Measurements from ENCODE around the gene AP3B1. TPM values are rescaled to one million over a fixed set of nuclear protein-coding genes. Genes with fewer than 3 reads are reported as not detected.

Gene AP3B1, protein sequence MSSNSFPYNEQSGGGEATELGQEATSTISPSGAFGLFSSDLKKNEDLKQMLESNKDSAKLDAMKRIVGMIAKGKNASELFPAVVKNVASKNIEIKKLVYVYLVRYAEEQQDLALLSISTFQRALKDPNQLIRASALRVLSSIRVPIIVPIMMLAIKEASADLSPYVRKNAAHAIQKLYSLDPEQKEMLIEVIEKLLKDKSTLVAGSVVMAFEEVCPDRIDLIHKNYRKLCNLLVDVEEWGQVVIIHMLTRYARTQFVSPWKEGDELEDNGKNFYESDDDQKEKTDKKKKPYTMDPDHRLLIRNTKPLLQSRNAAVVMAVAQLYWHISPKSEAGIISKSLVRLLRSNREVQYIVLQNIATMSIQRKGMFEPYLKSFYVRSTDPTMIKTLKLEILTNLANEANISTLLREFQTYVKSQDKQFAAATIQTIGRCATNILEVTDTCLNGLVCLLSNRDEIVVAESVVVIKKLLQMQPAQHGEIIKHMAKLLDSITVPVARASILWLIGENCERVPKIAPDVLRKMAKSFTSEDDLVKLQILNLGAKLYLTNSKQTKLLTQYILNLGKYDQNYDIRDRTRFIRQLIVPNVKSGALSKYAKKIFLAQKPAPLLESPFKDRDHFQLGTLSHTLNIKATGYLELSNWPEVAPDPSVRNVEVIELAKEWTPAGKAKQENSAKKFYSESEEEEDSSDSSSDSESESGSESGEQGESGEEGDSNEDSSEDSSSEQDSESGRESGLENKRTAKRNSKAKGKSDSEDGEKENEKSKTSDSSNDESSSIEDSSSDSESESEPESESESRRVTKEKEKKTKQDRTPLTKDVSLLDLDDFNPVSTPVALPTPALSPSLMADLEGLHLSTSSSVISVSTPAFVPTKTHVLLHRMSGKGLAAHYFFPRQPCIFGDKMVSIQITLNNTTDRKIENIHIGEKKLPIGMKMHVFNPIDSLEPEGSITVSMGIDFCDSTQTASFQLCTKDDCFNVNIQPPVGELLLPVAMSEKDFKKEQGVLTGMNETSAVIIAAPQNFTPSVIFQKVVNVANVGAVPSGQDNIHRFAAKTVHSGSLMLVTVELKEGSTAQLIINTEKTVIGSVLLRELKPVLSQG
- total RNA-seq: 10 to 100 TPM; 50.4 to 52.6 TPM

DNA sequence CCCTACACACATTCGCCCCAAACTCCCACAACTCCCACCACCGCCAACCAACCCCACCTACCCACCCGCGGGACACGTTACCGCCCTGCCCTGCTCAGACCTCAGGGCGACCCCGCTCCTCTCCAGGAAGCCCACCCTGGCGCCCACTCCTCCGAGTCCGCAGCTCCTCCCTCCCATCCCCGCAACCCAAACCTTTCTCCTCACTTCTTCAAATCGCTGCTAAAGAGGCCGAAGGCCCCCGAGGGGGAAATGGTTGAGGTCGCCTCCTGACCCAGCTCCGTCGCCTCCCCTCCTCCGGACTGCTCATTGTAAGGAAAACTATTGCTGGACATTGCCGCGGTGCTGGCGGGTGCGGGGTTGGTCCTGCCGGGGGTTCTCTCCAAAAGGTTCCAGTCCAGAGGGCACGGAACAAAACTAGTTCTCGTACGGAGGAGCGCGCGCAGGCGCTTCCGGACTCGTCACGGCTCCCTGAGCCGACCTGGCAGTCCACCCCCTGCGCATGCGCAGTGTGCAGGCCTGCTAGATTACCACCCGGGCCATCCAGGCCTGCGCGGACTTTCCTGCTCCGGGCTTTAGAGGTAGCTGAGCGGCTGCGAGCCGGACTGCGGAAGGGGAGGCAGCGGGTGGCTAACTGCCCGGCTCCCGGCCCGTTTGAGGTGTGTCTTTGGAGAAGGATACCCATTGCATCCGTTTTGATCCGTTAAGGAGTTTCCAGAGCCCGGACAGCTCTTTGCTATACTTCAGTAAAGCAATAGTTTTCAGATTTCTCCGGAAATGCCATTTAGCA is at the start of gene AP3B1:
Gene AP3B1 (minus strand): TSS at position 451 of the 787 bp plus-strand sequence. CDS start 119 bp downstream, at position 332.
- ATAC-seq (ENCODE audit: insufficient number of reproducible peaks, low FRiP score, low read depth): peak; percentile 96

DNA sequence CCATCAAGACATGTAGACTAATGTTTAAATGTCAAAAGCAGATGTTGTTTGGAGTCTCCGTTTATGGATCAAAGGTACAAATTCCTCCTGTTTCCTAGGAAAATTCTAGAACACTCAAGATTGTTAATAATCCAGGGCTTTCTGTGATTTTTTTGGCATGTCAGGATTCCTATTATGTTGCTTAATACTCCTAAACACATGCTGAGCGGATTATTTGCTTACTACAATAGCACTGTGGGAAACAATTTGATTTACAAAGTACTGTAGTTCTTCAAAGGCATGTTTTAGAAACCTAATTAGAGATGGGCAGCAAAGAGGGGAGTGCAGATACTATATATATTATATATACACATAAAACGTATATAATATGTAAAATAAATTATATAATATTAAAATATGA is 46.9 kb upstream of the AP3B1 start:
- Histone ChIP-seq H3K27me3 (replicated peaks; ENCODE audit: insufficient read depth) (no peaks in the 10 kb centered on the region), H3K4me3 (no peak overlapping the region), H3K9me3 (peaks cover 12% of the 10 kb centered on the region), H3K27ac (no peak overlapping the region), H3K4me1 (ENCODE audit: control insufficient read depth in 1 of 2, low read depth in 2 of 2) (no peaks in the 10 kb centered on the region), H3K36me3 (no peaks in the 10 kb centered on the region)
- ATAC-seq (ENCODE audit: insufficient number of reproducible peaks, low FRiP score, low read depth) (no peak), DNase-seq (ENCODE audit: low spot score) (no peak)
- TF ChIP-seq, protein P1, sequence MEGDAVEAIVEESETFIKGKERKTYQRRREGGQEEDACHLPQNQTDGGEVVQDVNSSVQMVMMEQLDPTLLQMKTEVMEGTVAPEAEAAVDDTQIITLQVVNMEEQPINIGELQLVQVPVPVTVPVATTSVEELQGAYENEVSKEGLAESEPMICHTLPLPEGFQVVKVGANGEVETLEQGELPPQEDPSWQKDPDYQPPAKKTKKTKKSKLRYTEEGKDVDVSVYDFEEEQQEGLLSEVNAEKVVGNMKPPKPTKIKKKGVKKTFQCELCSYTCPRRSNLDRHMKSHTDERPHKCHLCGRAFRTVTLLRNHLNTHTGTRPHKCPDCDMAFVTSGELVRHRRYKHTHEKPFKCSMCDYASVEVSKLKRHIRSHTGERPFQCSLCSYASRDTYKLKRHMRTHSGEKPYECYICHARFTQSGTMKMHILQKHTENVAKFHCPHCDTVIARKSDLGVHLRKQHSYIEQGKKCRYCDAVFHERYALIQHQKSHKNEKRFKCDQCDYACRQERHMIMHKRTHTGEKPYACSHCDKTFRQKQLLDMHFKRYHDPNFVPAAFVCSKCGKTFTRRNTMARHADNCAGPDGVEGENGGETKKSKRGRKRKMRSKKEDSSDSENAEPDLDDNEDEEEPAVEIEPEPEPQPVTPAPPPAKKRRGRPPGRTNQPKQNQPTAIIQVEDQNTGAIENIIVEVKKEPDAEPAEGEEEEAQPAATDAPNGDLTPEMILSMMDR (IDR thresholded peaks at IDR 0.05): no peak

More for the DNA sequence above, at the start of gene AP3B1:
- peak within 1 kb of the TSS; percentile 86 for H3K4me3 ChIP-seq
- DNase-seq (ENCODE audit: low spot score): peak; percentile 92
- H3K9me3 ChIP-seq: no peaks in the 10 kb centered on the region
- peaks cover 4 to 41% of the 10 kb centered on the region in 2 donors for H3K4me1 ChIP-seq (ENCODE audit: control insufficient read depth in 1 of 2, low read depth in 2 of 2)
- no peaks in the 10 kb centered on the region for H3K27me3 ChIP-seq (replicated peaks; ENCODE audit: insufficient read depth)
- H3K27ac ChIP-seq: peak within 1 kb of the TSS; percentile 80 to 96
- H3K36me3 ChIP-seq: no peaks in the 10 kb centered on the region
- TF ChIP-seq, protein P1 (IDR thresholded peaks at IDR 0.05): no peak

DNA sequence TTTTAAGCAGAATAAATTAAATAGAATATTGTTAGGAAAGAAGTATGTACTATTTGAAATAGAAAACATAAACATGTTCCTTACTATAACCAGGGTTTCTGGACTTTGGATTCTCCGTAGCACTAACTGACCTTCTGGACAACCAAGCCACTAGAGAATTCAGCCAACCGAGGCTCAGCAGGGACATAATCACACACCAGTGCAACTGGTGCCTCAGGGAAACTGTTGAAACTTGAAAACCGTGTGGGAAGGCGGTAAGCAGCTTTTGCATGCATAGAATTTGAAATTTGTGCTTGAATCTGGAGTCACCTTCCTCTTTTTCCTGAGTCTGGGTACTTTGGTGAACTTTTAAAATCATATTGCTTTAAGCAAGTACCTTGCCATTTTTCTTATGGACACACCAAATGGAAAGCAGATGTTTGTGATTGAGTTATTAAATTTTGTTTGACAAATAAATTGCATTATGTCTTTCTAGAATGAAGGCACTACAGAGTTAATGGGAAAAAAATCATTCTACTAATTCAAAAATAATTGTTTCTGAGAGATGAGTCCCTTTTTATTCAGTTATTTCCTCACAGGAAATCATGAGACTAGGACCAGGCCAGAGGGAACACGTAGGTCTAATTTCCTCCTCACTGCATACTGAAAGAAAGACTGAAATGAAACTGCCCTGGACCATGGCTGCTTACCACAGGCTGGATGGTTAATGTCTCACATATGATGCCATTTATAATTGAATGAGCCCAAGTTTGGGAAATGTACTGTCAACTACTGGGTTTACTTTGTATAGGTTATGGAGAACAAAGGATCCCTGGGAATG is 45.3 kb upstream of the AP3B1 start:
- Histone ChIP-seq H3K4me3 (no peak overlapping the region), H3K27ac (no peak overlapping the region), H3K36me3 (no peaks in the 10 kb centered on the region), H3K4me1 (ENCODE audit: control insufficient read depth in 1 of 2, low read depth in 2 of 2) (no peaks in the 10 kb centered on the region), H3K9me3 (peaks cover 12% of the 10 kb centered on the region), H3K27me3 (replicated peaks; ENCODE audit: insufficient read depth) (no peaks in the 10 kb centered on the region)
- no peak for ATAC-seq (ENCODE audit: insufficient number of reproducible peaks, low FRiP score, low read depth)
- TF ChIP-seq, protein P1 (IDR thresholded peaks at IDR 0.05): no peak
- DNase-seq (ENCODE audit: low spot score): no peak

DNA sequence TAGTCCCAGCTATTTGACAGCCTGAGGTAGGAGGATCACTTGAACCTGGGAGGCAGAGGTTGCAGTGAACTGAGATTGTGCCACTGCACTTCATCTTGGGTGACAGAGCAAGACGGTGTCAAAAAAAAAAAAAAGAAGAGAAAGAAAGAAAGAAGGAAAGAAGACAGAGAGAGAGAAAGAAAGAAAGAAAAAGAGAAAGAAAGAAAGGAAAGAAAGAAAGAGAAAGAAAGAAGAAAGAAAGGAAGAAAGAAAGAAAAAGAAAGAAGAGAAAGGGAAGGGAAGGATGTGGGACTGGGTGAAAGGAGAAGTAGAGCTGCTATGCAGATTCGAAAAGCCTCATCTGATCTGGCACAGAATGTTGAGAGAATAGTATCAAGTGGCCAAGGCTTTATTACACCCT is 42.2 kb upstream of the AP3B1 start:
- TF ChIP-seq, protein P1 (IDR thresholded peaks at IDR 0.05): no peak
- no peaks in the 10 kb centered on the region for H3K4me1 ChIP-seq (ENCODE audit: control insufficient read depth in 1 of 2, low read depth in 2 of 2)
- H3K4me3 ChIP-seq: no peak overlapping the region
- no peaks in the 10 kb centered on the region for H3K27me3 ChIP-seq (replicated peaks; ENCODE audit: insufficient read depth)
- ATAC-seq (ENCODE audit: insufficient number of reproducible peaks, low FRiP score, low read depth) (no peak), DNase-seq (ENCODE audit: low spot score) (no peak)
- H3K27ac ChIP-seq: no peak overlapping the region
- no peaks in the 10 kb centered on the region for H3K36me3 ChIP-seq
- H3K9me3 ChIP-seq: peaks cover 12% of the 10 kb centered on the region

All from thoracic aorta (tissue), 2 donors.